IPS DF 6.9 (cell line): ENCODE results near the gene RAB44.
"Not testable (repeated sequence)": the region's sequence is repeated elsewhere in the genome, so short reads cannot be mapped to it uniquely, and the experiment has no call there.

Experiments
- DNase-seq: peaks from one replicate; pipeline ENCODE4 v3.0.0-alpha.2; 2013; ENCODE audit warnings: low read depth, low spot score
- H3K27ac ChIP-seq: one replicate; pipeline ENCODE4 v1.5.1; 2013; ENCODE audit warnings: low read length, control low read depth
- H3K27me3 ChIP-seq: 2 replicates; pipeline ENCODE4 v1.6.1; 2013; ENCODE audit warnings: mild to moderate bottlenecking, low read length; ENCODE audit not compliant: control insufficient read depth, insufficient read depth
- H3K36me3 ChIP-seq: 2 replicates; pipeline ENCODE4 v1.6.1; 2013; ENCODE audit warnings: low read length; ENCODE audit not compliant: control insufficient read depth, insufficient read depth
- H3K4me1 ChIP-seq: 2 replicates; pipeline ENCODE4 v1.6.1; 2013; ENCODE audit warnings: low read length; ENCODE audit not compliant: control insufficient read depth, insufficient read depth
- H3K4me3 ChIP-seq: 2 replicates; pipeline ENCODE4 v1.5.1; 2013; ENCODE audit warnings: mild to moderate bottlenecking, low read length
- H3K9me3 ChIP-seq: 2 replicates; pipeline ENCODE4 v1.6.1; 2013; ENCODE audit warnings: low read length, inconsistent platforms; ENCODE audit not compliant: control insufficient read depth, insufficient read depth
- WGBS: extraction: QIAGEN DNeasy Blood & Tissue Kit; methylation state at CpG from one replicate; pipeline ENCODE4 v1.1.7; 2013; ENCODE audit warnings: mixed read lengths, missing lambda C conversion rate; ENCODE audit not compliant: insufficient read length, insufficient coverage; 5-methylcytosine and 5-hydroxymethylcytosine counted together

The RAB44 gene

GRCh38 chr6:36699348-36699747 lies 1.7 kb downstream of the RAB44 start:
- no peak overlapping the region for H3K27ac ChIP-seq
- H3K4me3 ChIP-seq, result no peak overlapping the region
- H3K4me1 ChIP-seq, result no peaks in the 10 kb centered on the region
- no peaks in the 10 kb centered on the region for H3K9me3 ChIP-seq
- H3K36me3 ChIP-seq, result no peaks in the 10 kb centered on the region
- no peaks in the 10 kb centered on the region for H3K27me3 ChIP-seq
- no peak for DNase-seq
- WGBS, result no CpG with 5 or more reads among the region's 7 CpGs

- H3K9me3 ChIP-seq, result no peaks in the 10 kb centered on the region
Measured at GRCh38 chr6:36700071-36700812, 2.6 kb downstream of the RAB44 start.

GRCh38 chr6:36700831-36701230 lies 3.2 kb downstream of the RAB44 start:
- WGBS, result no CpG with 5 or more reads among the region's 3 CpGs
- Histone ChIP-seq H3K36me3 (no peaks in the 10 kb centered on the region), H3K4me3 (no peak overlapping the region), H3K27me3 (no peaks in the 10 kb centered on the region), H3K4me1 (no peaks in the 10 kb centered on the region), H3K9me3 (no peaks in the 10 kb centered on the region), H3K27ac (no peak overlapping the region)
- no peak for DNase-seq

More at GRCh38 chr6:36700071-36700812, 2.6 kb downstream of the RAB44 start:
- DNase-seq, result no peak
- H3K36me3 ChIP-seq, result no peaks in the 10 kb centered on the region
- no peaks in the 10 kb centered on the region for H3K27me3 ChIP-seq
- no peak overlapping the region for H3K27ac ChIP-seq
- WGBS, result no CpG with 5 or more reads among the region's 7 CpGs
- no peaks in the 10 kb centered on the region for H3K4me1 ChIP-seq
- no peak overlapping the region for H3K4me3 ChIP-seq

- Histone ChIP-seq H3K27me3 (no peaks in the 10 kb centered on the region), H3K36me3 (no peaks in the 10 kb centered on the region), H3K27ac (no peak overlapping the region), H3K9me3 (no peaks in the 10 kb centered on the region), H3K4me1 (no peaks in the 10 kb centered on the region), H3K4me3 (no peak overlapping the region)
- no peak for DNase-seq
- no CpG with 5 or more reads among the region's 3 CpGs for WGBS
Measured at GRCh38 chr6:36701401-36701991, 3.9 kb downstream of the RAB44 start.

- Histone ChIP-seq H3K27me3 (no peaks in the 10 kb centered on the region), H3K4me3 (no peak overlapping the region), H3K36me3 (no peaks in the 10 kb centered on the region), H3K4me1 (no peaks in the 10 kb centered on the region), H3K27ac (no peak overlapping the region), H3K9me3 (no peaks in the 10 kb centered on the region)
- DNase-seq, result no peak
- WGBS, result no CpG with 5 or more reads among the region's 3 CpGs
Measured at GRCh38 chr6:36702656-36703055, 5.0 kb downstream of the RAB44 start.

- Histone ChIP-seq H3K4me1 (no peaks in the 10 kb centered on the region), H3K4me3 (no peak overlapping the region), H3K27ac (no peak overlapping the region), H3K9me3 (no peaks in the 10 kb centered on the region), H3K36me3 (no peaks in the 10 kb centered on the region), H3K27me3 (no peaks in the 10 kb centered on the region)
- no peak for DNase-seq
- WGBS, result no CpG with 5 or more reads among the region's 5 CpGs
Measured at GRCh38 chr6:36703081-36703606, 5.5 kb downstream of the RAB44 start.

- Histone ChIP-seq H3K36me3 (no peaks in the 10 kb centered on the region), H3K27me3 (no peaks in the 10 kb centered on the region), H3K27ac (no peak overlapping the region), H3K4me3 (no peak overlapping the region), H3K4me1 (no peaks in the 10 kb centered on the region), H3K9me3 (no peaks in the 10 kb centered on the region)
- no peak for DNase-seq
- no CpG with 5 or more reads among the region's 18 CpGs for WGBS
Measured at GRCh38 chr6:36703982-36704381, 6.4 kb downstream of the RAB44 start.

- not testable (repeated sequence) for H3K4me3 ChIP-seq, H3K4me1 ChIP-seq, H3K27me3 ChIP-seq, H3K27ac ChIP-seq, H3K36me3 ChIP-seq, H3K9me3 ChIP-seq, DNase-seq
- no CpG with 5 or more reads among the region's 7 CpGs for WGBS
Measured at GRCh38 chr6:36704961-36705577, 7.4 kb downstream of the RAB44 start.

GRCh38 chr6:36706339-36706738 lies 8.7 kb downstream of the RAB44 start:
- Histone ChIP-seq H3K27ac (no peak overlapping the region), H3K4me1 (no peaks in the 10 kb centered on the region), H3K27me3 (no peaks in the 10 kb centered on the region), H3K9me3 (no peaks in the 10 kb centered on the region), H3K36me3 (no peaks in the 10 kb centered on the region), H3K4me3 (no peak overlapping the region)
- WGBS, result no CpG with 5 or more reads among the region's 1 CpG
- DNase-seq, result no peak

GRCh38 chr6:36712816-36713215 lies 15.2 kb downstream of the RAB44 start:
- no peaks in the 10 kb centered on the region for H3K36me3 ChIP-seq
- no peaks in the 10 kb centered on the region; the same call in 1 of the 2 replicates for H3K4me1 ChIP-seq
- H3K4me3 ChIP-seq, result no peak overlapping the region
- no CpG with 5 or more reads among the region's 4 CpGs for WGBS
- no peaks in the 10 kb centered on the region for H3K9me3 ChIP-seq
- no peak overlapping the region for H3K27ac ChIP-seq
- H3K27me3 ChIP-seq, result no peaks in the 10 kb centered on the region
- no peak for DNase-seq
